ENCODE data around the gene TPSAB1.
A peak's percentile ranks its signal among the peaks of the same experiment; 100 is the strongest.

Gene TPSAB1

DNA sequence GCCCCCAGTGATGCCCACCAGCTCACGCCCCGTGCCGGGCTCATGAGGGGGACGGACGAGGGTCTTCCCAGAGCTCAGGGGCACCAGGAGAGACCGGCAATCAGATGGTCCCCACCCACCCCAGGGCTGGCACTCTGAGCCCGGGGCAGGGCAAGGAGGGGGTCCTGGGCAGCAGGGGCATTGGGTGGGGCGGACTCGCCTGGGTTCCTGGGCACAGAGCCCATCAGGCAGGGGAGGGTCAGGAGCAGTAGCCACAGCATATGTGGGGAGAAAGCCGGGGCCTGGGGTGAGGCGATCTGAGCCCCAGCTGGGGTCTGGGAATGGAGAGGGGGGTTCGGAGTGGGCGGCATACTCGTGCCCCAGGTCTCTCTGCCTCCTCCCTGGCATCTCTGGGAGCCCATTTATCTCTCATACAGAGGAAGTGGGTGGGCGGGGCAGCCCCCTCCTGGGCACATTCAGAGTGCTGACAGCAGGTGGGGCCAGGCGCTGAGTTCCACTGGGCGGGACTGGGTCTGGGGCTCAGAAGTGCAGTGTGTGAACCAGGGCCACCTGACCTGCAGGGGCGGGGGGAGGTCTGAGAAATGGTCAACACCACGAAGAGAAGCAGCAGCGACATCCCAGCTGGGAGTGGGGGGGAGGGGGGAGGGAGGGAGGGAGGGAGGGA lies 48.4 kb downstream of the TPSAB1 start:
- DNase-seq = no peak

DNA sequence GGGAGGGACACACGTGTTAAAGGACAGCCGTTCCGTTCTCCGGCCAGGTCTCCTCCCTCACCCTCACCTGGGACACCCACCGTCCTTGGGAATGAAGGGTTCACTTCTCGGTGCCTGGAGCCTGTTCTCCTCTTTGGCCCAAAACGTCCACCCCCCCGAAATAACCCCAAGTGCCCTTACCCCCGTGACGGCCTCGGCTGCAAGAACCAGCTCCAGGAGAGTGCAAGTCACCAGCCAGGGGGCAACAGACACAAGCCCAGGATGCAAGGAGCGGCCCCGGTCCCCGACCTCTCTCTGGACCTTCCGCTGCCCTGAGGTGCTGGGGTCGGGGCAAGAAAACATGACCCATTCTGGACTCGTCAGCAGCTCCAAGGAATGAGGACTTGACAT lies 49.0 kb downstream of the TPSAB1 start:
- DNase-seq = no peak

DNA sequence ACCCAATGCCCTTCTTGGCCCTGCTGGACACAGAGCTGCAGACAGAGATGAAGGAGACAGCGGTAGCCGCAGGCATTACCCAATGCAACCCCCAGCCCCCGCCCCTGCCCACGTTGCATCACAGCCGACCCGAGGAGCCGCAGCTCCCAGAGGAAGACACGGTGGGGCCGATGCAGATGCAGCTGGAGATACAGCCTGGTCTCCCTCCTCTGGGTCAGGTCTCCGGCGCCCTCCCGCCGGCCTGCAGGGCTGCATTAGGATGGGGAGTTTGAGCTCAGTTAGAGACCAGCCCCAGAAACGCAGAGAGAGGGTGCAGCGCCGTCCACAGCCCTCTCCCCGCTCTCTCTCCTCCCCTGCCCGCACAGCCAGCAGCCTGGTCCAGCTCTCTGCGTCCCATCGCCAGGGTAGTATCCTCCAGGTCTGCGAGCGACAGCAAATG lies 49.6 kb downstream of the TPSAB1 start:
- peak; percentile 56 for DNase-seq

DNA sequence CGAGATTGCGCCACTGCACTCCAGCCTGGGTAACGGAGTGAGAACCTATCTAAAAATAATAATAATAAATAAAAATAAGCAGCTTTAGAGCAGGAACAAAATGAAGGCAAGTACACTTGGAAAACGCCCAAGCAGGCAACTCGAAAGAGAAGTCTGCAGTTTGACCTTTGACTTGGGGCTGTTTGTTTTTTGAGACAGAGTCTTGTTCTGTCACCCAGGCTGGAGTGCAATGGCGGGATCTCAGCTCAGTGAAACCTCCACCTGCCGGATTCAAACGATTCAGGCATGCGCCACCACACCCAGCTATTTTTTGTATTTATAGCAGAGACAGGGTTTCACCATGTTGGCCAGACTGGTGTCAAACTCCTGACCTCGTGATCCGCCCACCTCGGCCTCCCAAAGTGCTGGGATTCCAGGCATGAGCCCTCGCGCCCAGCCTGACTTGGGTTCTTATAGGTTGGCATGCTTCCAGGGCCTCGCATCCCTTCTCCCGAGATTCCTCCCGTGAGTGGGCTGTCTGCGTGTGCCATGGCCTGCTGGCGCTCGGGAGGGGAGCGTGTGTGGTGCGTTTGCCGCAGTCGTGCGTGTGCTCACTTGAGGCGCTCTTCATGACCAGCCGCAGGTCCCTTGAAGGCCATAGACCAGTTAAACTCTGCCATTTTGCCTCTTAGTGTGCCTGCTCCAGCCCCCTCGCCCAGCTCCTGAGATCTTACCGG lies 50.5 kb downstream of the TPSAB1 start:
- no peak for DNase-seq

DNA sequence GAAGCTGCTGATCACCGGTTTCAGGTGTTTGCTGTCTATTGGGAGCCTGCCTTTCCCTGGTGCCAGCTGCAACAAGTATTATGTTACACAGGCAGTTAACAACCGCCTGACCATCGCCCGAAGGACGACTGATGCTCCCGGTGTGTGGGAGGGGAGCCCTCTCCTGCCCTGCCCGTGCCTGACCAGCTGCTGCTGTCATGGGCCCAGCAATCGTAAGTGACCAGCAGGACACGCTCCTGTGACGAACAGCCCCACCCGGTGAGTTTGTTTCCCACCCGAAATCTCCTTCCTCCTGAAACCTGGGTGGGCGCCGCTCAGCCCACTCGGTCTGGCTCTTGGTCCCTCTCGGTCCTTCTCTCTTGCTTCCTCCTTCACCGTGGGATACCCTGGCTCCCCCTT lies 51.1 kb downstream of the TPSAB1 start:
- no peak for DNase-seq

Measured in retina (tissue), 1 donor.